GM21786 (cell line): ENCODE results near the gene SMURF1.
"Not testable (repeated sequence)": the region's sequence is repeated elsewhere in the genome, so short reads cannot be mapped to it uniquely, and the experiment has no call there.

Experiments
- ATAC-seq: cut with Tn5 transposase; IDR thresholded peaks from one replicate; pipeline ENCODE4 v1.9.1; 2021; ENCODE audit not compliant: unreplicated experiment

The SMURF1 gene

GRCh38 chr7:99061001-99061776, 82.7 kb downstream of the SMURF1 start:
- ATAC-seq: no peak

GRCh38 chr7:99054781-99055180, 89.1 kb downstream of the SMURF1 start:
- no peak for ATAC-seq

GRCh38 chr7:99050971-99051370, 92.9 kb downstream of the SMURF1 start:
- no peak for ATAC-seq

- no peak for ATAC-seq
These were observed 96.3 kb downstream of the SMURF1 start for GRCh38 chr7:99047526-99048077.

- no peak for ATAC-seq
These were observed 97.2 kb downstream of the SMURF1 start for GRCh38 chr7:99046722-99047121.

GRCh38 chr7:99046262-99046661, 97.6 kb downstream of the SMURF1 start:
- ATAC-seq: not testable (repeated sequence)

- not testable (repeated sequence) for ATAC-seq
These were observed 99.0 kb downstream of the SMURF1 start for GRCh38 chr7:99044858-99045257.

GRCh38 chr7:99042957-99043356, 101.0 kb downstream of the SMURF1 start:
- no peak for ATAC-seq

- no peak for ATAC-seq
These were observed 102.4 kb downstream of the SMURF1 start for GRCh38 chr7:99041526-99041925.

- ATAC-seq: no peak
These were observed 103.6 kb downstream of the SMURF1 start for GRCh38 chr7:99040104-99040958.

- ATAC-seq: no peak
These were observed 104.5 kb downstream of the SMURF1 start for GRCh38 chr7:99039384-99039891.

- no peak for ATAC-seq
These were observed 105.6 kb downstream of the SMURF1 start for GRCh38 chr7:99038086-99038855.

GRCh38 chr7:99037327-99037940, 106.5 kb downstream of the SMURF1 start:
- no peak for ATAC-seq

- ATAC-seq: no peak
These were observed 107.3 kb downstream of the SMURF1 start for GRCh38 chr7:99036546-99037111.

GRCh38 chr7:99035723-99036545, 108.0 kb downstream of the SMURF1 start:
- no peak for ATAC-seq

- ATAC-seq: no peak
These were observed 108.8 kb downstream of the SMURF1 start for GRCh38 chr7:99034932-99035722.

- no peak for ATAC-seq
These were observed 110.1 kb downstream of the SMURF1 start for GRCh38 chr7:99033765-99034164.

- ATAC-seq: no peak
These were observed 111.0 kb downstream of the SMURF1 start for GRCh38 chr7:99032928-99033327.
